GM18858 (cell line): ENCODE data around the gene MCM7.
"Not testable (repeated sequence)": the region's sequence is repeated elsewhere in the genome, so short reads cannot be mapped to it uniquely, and the experiment has no call there.

Source experiments
- ATAC-seq: cut with Tn5 transposase; IDR thresholded peaks from one replicate; pipeline ENCODE4 v1.9.1; 2021; ENCODE audit not compliant: unreplicated experiment

Gene MCM7

GRCh38 chr7:100101016-100101862, at the start of gene MCM7, which contains the start of gene AP4M1:
TSS of gene MCM7 (minus strand) at chr7:100101397. CDS start at chr7:100101294, 103 bp downstream.
TSS of gene AP4M1 (plus strand) at chr7:100101643. CDS start at chr7:100101715, 72 bp downstream.
- ATAC-seq = peak; percentile 54

DNA sequence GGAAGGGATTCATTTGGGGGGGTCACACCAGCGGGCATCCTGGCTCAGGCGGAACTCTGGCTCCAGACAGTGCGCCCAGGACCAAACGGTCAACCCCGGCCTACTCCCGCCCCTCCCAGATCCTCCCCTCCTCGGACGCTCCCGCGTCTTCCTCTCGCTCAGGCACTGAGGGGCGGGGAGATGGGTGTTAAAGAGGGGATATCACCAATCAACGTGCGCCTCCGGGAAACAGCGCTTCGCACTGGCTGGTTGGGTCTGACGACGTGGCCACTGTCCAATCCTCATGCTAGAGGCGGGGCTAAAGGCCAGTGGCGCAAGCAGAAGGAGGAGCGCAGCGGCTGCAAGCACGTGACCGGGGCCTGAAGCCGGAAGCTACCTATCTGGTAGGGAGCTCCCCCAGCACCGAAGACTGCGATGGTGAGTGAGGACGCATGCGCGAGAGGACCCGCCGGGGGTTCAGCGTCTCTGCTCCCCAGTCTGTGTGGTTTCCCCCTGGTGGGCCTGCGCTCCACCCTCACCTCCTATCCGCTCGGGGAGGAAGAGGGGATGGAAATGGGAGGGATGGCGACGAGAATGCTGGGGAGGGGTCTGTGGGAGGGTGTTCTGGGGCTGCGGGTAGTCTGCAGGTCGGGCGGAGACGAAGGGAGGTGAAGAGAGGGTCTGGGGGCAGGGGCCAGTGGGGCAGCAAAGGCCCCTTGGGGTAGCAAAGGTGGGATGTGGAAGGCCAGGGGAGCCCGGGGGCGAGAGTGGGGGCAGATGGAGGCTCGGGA, 47.5 kb upstream of the MCM7 start, which contains the start of gene LAMTOR4:
Gene LAMTOR4, plus strand, starts transcription at position 360 of the 770 bp plus-strand sequence. Its CDS starts 55 bp downstream, at position 415.
- ATAC-seq = peak; percentile 92

DNA sequence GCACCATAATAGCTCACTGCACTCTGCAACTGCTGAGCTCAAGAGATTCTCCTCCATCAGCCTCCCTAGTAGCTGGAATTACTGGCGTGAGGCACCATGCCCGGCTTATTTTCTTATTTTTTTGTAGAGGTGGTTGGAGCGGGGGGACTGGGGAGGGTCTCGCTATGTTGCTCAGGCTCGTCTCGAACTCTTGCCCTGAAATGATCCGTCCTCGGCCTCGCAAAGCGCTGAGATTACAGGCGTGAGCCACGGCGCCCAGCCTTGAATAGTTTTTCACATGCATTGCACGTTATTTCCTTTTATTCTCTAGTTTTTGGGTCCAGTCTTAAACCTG, 47.0 kb upstream of the MCM7 start:
- ATAC-seq = no peak

GRCh38 chr7:100147278-100147677, 46.1 kb upstream of the MCM7 start:
- no peak for ATAC-seq

DNA sequence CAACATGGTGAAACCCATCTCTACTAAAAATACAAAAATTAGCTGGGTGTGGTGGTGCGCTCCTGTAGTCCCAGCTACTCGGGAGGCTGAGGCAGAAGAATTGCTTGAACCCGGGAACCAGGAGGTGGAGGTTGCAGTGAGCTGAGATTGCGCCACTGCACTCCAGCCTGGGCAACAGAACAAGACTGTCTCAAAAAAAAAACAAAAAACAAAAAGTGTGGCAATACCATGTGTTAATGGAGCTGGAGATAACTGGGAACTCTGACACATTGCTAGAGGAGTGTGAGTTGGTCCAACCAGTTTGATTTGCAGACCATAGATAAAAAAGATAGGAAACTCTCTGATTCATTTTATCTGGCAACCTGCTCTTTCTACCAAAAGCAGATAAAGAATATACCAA, 45.2 kb upstream of the MCM7 start:
- ATAC-seq = not testable (repeated sequence)

DNA sequence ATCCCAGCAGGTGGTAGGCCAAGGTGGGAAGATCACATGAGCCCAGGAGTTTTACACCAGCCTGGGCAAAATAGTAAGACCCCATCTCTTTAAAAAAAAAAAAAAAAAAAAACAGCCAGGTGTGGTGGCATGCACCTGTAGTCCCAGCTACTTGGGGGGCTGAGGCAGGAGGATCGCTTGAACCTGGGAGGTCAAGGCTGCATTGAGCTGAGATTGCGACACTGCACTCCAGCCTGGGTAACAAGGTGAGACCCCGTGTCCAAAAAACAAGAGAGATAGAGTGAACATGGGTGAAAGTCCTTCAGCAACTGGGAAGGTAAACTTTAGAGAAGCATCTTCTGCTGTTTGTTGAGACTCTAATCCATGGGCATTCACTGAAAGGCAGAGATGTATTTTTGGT, 41.3 kb upstream of the MCM7 start:
- ATAC-seq = no peak

- ATAC-seq = no peak
These were observed 40.4 kb upstream of the MCM7 start for GRCh38 chr7:100141555-100141949.

- ATAC-seq = no peak
These were observed 36.9 kb upstream of the MCM7 start for GRCh38 chr7:100137851-100138760.

GRCh38 chr7:100132697-100133151, 31.5 kb upstream of the MCM7 start:
- no peak for ATAC-seq

GRCh38 chr7:100132126-100132525, 30.9 kb upstream of the MCM7 start:
- no peak for ATAC-seq

- ATAC-seq = no peak
These were observed 29.6 kb upstream of the MCM7 start for GRCh38 chr7:100130608-100131453.

- not testable (repeated sequence) for ATAC-seq
These were observed 29.0 kb upstream of the MCM7 start for GRCh38 chr7:100130220-100130607.

- ATAC-seq = no peak
These were observed 27.4 kb upstream of the MCM7 start for GRCh38 chr7:100128637-100128963.

GRCh38 chr7:100127866-100128636, 26.9 kb upstream of the MCM7 start:
- no peak for ATAC-seq

- peak; percentile 47 for ATAC-seq
These were observed 26.0 kb upstream of the MCM7 start, which contains the start of gene MBLAC1 for GRCh38 chr7:100126931-100127865. TSS of gene MBLAC1 (plus strand) at chr7:100126967. CDS start at chr7:100127396, 429 bp downstream.

- peak; percentile 14 for ATAC-seq
These were observed 25.2 kb upstream of the MCM7 start for GRCh38 chr7:100126239-100126930.
